ENCODE results near the gene DNAJC11. TPM values are rescaled to one million over a fixed set of nuclear protein-coding genes. Genes with fewer than 3 reads are reported as not detected.
"Not testable (repeated sequence)": the region's sequence is repeated elsewhere in the genome, so short reads cannot be mapped to it uniquely, and the experiment has no call there.

Gene DNAJC11, protein sequence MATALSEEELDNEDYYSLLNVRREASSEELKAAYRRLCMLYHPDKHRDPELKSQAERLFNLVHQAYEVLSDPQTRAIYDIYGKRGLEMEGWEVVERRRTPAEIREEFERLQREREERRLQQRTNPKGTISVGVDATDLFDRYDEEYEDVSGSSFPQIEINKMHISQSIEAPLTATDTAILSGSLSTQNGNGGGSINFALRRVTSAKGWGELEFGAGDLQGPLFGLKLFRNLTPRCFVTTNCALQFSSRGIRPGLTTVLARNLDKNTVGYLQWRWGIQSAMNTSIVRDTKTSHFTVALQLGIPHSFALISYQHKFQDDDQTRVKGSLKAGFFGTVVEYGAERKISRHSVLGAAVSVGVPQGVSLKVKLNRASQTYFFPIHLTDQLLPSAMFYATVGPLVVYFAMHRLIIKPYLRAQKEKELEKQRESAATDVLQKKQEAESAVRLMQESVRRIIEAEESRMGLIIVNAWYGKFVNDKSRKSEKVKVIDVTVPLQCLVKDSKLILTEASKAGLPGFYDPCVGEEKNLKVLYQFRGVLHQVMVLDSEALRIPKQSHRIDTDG
- total RNA-seq (10 to 100 TPM; 40.5 to 41.6 TPM), polyA plus RNA-seq (10 to 100 TPM; 10.5 to 22.9 TPM)

DNA sequence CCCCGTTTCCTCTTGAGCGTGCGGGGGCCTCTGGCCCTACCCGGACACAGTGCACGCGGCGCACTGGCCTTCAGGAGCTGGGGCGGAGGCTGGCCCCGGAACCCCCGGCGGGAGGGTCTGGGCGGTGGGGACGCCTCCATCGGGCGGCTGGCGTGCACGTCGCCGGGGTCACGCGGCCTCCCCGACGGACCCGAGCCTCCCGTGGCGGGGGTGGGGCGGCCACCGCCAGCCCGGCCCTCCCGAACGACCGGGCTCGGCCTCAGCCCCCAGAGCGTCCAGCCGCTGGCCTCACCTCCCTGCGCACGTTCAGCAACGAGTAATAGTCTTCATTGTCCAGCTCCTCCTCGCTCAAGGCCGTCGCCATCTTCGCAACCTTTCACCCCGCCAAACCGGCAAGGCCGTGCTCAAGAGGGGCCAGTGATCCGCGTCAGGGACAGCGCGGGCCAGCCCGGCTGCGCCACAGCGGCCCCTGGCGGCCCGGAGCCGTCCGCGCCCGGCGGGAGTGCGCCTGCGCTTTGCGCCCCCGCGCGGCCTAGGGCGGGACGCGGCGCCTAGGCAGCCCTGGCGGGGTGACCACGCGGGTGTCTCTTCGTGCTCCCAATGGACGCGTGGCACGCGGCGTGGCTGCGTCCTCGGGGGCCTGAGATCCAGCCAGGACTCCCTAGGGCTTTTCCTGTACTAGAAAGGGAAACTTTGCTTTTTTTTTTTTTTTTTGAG, at the start of gene DNAJC11:
Gene DNAJC11 (minus strand): TSS at position 380 of the 717 bp plus-strand sequence. CDS start 16 bp downstream, at position 364.
- Mint-ChIP-seq H3K4me1 (peaks cover 15 to 31% (median 26%) of the 10 kb centered on the region in 4 donors), H3K9me3 (peaks cover 0 to 1% (median 0%) of the 10 kb centered on the region in 8 donors), H3K27me3 (no peaks in the 10 kb centered on the region), H3K4me3 (peak within 1 kb of the TSS; percentile 93 to 97 (median 94)), H3K27ac (peak within 1 kb of the TSS; percentile 85 to 98 (median 96)), H3K36me3 (peaks cover 0 to 8% of the 10 kb centered on the region in 2 donors)
- Histone ChIP-seq H3K4me1 (ENCODE audit: insufficient read depth, low read length) (peaks cover 22% of the 10 kb centered on the region), H3K27me3 (ENCODE audit: insufficient read depth, low read length) (no peaks in the 10 kb centered on the region), H3K9me3 (ENCODE audit: control insufficient read depth in 1 of 2, low read length in 2 of 2) (no peaks in the 10 kb centered on the region), H3K4me3 (ENCODE audit: low read length in 2 of 2) (peak within 1 kb of the TSS; percentile 61 to 81), H3K36me3 (ENCODE audit: insufficient read depth, low read length) (no peaks in the 10 kb centered on the region), H3K27ac (ENCODE audit: low read depth, low read length) (peak within 1 kb of the TSS; percentile 84)
- ChIA-PET CTCF (ENCODE audit: partially characterized antibody) (interaction anchor here (0.6 to 1.5 kb wide), 5 partner anchors 11 to 146 kb away, joined by 3 to 7 read pairs (median 3); partner anchors contain the start of gene CAMTA1), POLR2A (ENCODE audit: partially characterized antibody) (interaction anchor here (0.6 to 1.5 kb wide), 9 partner anchors 16 to 501 kb away, joined by 3 to 5 read pairs (median 3); partner anchors contain the start of genes KLHL21 and NOL9)
- peak; percentile 88 to 96 (median 93) for DNase-seq
- intact Hi-C loops (cut with micrococcal nuclease) = loop anchor here (1.0 to 5.0 kb wide), 3 partner anchors 84 to 1071 kb away; partner anchors contain the start of genes CAMTA1, NOL9, TAS1R1 and VAMP3

DNA sequence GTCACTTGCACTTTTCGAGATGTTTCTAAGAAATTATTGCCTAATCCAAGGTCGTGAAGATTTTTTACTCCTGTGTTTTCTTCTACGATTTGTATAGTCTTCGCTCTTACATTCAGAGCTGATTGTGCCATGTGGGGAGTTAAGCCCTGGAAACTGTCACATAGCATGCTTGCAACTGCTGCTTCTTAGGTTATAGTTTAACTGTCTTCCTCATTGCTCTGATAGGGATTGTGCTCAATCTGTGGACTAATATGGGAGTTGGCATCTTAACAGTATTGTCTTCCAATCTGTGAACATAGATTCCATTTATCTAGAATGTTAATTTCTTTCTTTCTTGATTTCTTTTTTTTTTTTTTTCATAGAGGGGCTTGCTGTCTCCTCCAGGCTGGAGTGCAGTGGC, 48.9 kb upstream of the DNAJC11 start:
- Histone ChIP-seq H3K36me3 (ENCODE audit: insufficient read depth, low read length) (no peaks in the 10 kb centered on the region), H3K9me3 (ENCODE audit: control insufficient read depth in 1 of 2, low read length in 2 of 2) (no peaks in the 10 kb centered on the region), H3K27me3 (ENCODE audit: insufficient read depth, low read length) (no peaks in the 10 kb centered on the region), H3K4me1 (ENCODE audit: insufficient read depth, low read length) (no peaks in the 10 kb centered on the region), H3K4me3 (ENCODE audit: low read length in 2 of 2) (no peak overlapping the region), H3K27ac (ENCODE audit: low read depth, low read length) (no peak overlapping the region)
- H3K9me3 Mint-ChIP-seq = no peaks in the 10 kb centered on the region
- no peak for DNase-seq
- ChIA-PET POLR2A (ENCODE audit: partially characterized antibody) (interaction anchor here (0.7 kb wide), 1 partner anchor 7 kb away, joined by 3 read pairs; no protein-coding TSS in a partner anchor), CTCF (ENCODE audit: partially characterized antibody) (no interaction called here)
- intact Hi-C loops (cut with micrococcal nuclease) = no loop called here
- no peaks in the 10 kb centered on the region for H3K36me3 Mint-ChIP-seq
- no peaks in the 10 kb centered on the region for H3K4me1 Mint-ChIP-seq
- H3K27ac Mint-ChIP-seq = no peak overlapping the region
- H3K27me3 Mint-ChIP-seq = peaks cover 26 to 33% of the 10 kb centered on the region in 2 donors
- no peak overlapping the region for H3K4me3 Mint-ChIP-seq

DNA sequence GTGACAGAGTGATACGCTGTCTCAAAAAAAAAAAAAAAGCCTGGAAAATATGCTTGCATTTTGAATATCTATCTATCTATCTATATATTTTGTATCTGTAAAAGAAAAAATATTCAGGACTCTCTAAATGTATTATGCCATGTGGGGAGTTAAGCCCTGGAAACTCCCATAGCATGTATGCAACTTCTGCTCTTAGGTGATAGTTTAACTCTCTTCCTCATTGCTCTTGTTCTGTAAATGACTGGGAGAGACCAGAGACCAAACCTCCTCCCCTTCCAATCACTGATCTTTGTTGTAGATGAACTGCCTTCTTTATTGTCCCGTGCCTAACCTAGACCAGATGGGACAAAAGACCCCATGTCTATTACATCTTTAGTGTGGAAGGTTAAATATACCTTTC, 46.1 kb upstream of the DNAJC11 start:
- H3K9me3 Mint-ChIP-seq = no peaks in the 10 kb centered on the region
- H3K27ac Mint-ChIP-seq = no peak overlapping the region
- no peak overlapping the region for H3K27ac ChIP-seq (ENCODE audit: low read depth, low read length)
- peaks cover 13 to 26% of the 10 kb centered on the region in 2 donors for H3K27me3 Mint-ChIP-seq
- POLR2A ChIA-PET (ENCODE audit: partially characterized antibody) = no interaction called here
- no peaks in the 10 kb centered on the region for H3K36me3 Mint-ChIP-seq
- no peaks in the 10 kb centered on the region for H3K36me3 ChIP-seq (ENCODE audit: insufficient read depth, low read length)
- no peaks in the 10 kb centered on the region for H3K9me3 ChIP-seq (ENCODE audit: control insufficient read depth in 1 of 2, low read length in 2 of 2)
- CTCF ChIA-PET (ENCODE audit: partially characterized antibody) = no interaction called here
- H3K4me3 ChIP-seq (ENCODE audit: low read length in 2 of 2) = no peak overlapping the region
- no peaks in the 10 kb centered on the region for H3K27me3 ChIP-seq (ENCODE audit: insufficient read depth, low read length)
- H3K4me3 Mint-ChIP-seq = no peak overlapping the region
- H3K4me1 ChIP-seq (ENCODE audit: insufficient read depth, low read length) = no peaks in the 10 kb centered on the region
- DNase-seq = no peak
- intact Hi-C loops (cut with micrococcal nuclease) = no loop called here
- H3K4me1 Mint-ChIP-seq = peaks cover 1 to 11% (median 7%) of the 10 kb centered on the region in 4 donors

DNA sequence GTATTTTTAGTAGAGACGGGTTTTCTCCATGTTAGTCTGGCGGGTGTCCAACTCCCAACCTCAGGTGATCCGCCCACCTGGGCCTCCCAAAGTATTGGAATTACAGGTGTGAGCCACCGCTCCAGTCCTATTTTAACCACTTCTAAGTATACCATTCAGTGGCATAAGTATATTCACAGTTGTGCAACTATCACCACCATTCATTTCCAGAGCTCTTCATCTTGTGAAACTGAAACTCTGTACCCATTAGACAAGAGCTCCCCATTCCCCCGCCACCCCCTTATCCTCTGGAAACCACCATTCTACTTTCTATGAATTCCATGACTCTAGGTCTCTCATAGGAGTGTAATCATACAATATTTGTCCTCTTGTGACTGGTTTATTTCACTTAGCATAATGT, 43.5 kb upstream of the DNAJC11 start:
- H3K36me3 Mint-ChIP-seq = no peaks in the 10 kb centered on the region

GRCh38 chr1:6743189-6744101, 41.8 kb upstream of the DNAJC11 start:
- Histone ChIP-seq H3K4me3 (ENCODE audit: low read length in 2 of 2) (no peak overlapping the region), H3K27me3 (ENCODE audit: insufficient read depth, low read length) (no peaks in the 10 kb centered on the region), H3K4me1 (ENCODE audit: insufficient read depth, low read length) (no peaks in the 10 kb centered on the region), H3K9me3 (ENCODE audit: control insufficient read depth in 1 of 2, low read length in 2 of 2) (no peaks in the 10 kb centered on the region), H3K36me3 (ENCODE audit: insufficient read depth, low read length) (no peaks in the 10 kb centered on the region), H3K27ac (ENCODE audit: low read depth, low read length) (no peak overlapping the region)
- peak; percentile 11 to 52 (median 35) for DNase-seq
- Mint-ChIP-seq H3K4me1 (peaks cover 1 to 11% (median 7%) of the 10 kb centered on the region in 4 donors), H3K27ac (peak overlapping the region in 1 of 7 donors; percentile 73), H3K9me3 (peaks cover 0 to 3% (median 0%) of the 10 kb centered on the region in 8 donors), H3K4me3 (no peak overlapping the region), H3K36me3 (no peaks in the 10 kb centered on the region), H3K27me3 (peaks cover 5 to 11% of the 10 kb centered on the region in 2 donors)
- ChIA-PET POLR2A (ENCODE audit: partially characterized antibody) (interaction anchor here (0.6 to 2.3 kb wide), 3 partner anchors 8 to 142 kb away, joined by 3 to 13 read pairs (median 4); partner anchors contain the start of gene CAMTA1), CTCF (ENCODE audit: partially characterized antibody) (interaction anchor here (0.7 to 0.9 kb wide), 2 partner anchors 7 to 1059 kb away, joined by 3 to 4 read pairs; no protein-coding TSS in a partner anchor)
- intact Hi-C loops (cut with micrococcal nuclease) = loop anchor here (1.0 kb wide), 1 partner anchor 41 kb away; no protein-coding TSS in a partner anchor

More for the DNA sequence above, 43.5 kb upstream of the DNAJC11 start:
- no peaks in the 10 kb centered on the region for H3K36me3 ChIP-seq (ENCODE audit: insufficient read depth, low read length)
- Mint-ChIP-seq H3K4me3 (no peak overlapping the region), H3K27ac (no peak overlapping the region), H3K27me3 (peaks cover 10 to 19% of the 10 kb centered on the region in 2 donors), H3K9me3 (peaks cover 0 to 3% (median 0%) of the 10 kb centered on the region in 8 donors), H3K4me1 (peaks cover 1 to 11% (median 7%) of the 10 kb centered on the region in 4 donors)
- H3K27me3 ChIP-seq (ENCODE audit: insufficient read depth, low read length) = no peaks in the 10 kb centered on the region
- no peaks in the 10 kb centered on the region for H3K4me1 ChIP-seq (ENCODE audit: insufficient read depth, low read length)
- H3K27ac ChIP-seq (ENCODE audit: low read depth, low read length) = no peak overlapping the region
- ChIA-PET CTCF (ENCODE audit: partially characterized antibody) (no interaction called here), POLR2A (ENCODE audit: partially characterized antibody) (no interaction called here)
- DNase-seq = no peak
- intact Hi-C loops (cut with micrococcal nuclease) = no loop called here
- no peak overlapping the region for H3K4me3 ChIP-seq (ENCODE audit: low read length in 2 of 2)
- H3K9me3 ChIP-seq (ENCODE audit: control insufficient read depth in 1 of 2, low read length in 2 of 2) = no peaks in the 10 kb centered on the region

GRCh38 chr1:6742676-6743188, 41.1 kb upstream of the DNAJC11 start:
- H3K9me3 Mint-ChIP-seq; H3K27me3 Mint-ChIP-seq; H3K27me3 ChIP-seq (ENCODE audit: insufficient read depth, low read length); H3K9me3 ChIP-seq (ENCODE audit: control insufficient read depth in 1 of 2, low read length in 2 of 2); H3K36me3 Mint-ChIP-seq; H3K4me1 ChIP-seq (ENCODE audit: insufficient read depth, low read length); H3K4me3 ChIP-seq (ENCODE audit: low read length in 2 of 2); H3K36me3 ChIP-seq (ENCODE audit: insufficient read depth, low read length); H3K27ac ChIP-seq (ENCODE audit: low read depth, low read length); CTCF ChIA-PET (ENCODE audit: partially characterized antibody); H3K4me3 Mint-ChIP-seq: not testable (repeated sequence)
- DNase-seq = peak in 2 of 5 donors; percentile 27 to 28
- peaks cover 1 to 11% (median 7%) of the 10 kb centered on the region in 4 donors for H3K4me1 Mint-ChIP-seq
- intact Hi-C loops (cut with micrococcal nuclease) = loop anchor here (1.0 kb wide), 1 partner anchor 42 kb away; no protein-coding TSS in a partner anchor
- H3K27ac Mint-ChIP-seq = peak overlapping the region in 1 of 7 donors; percentile 73
- POLR2A ChIA-PET (ENCODE audit: partially characterized antibody) = interaction anchor here (1.5 to 2.3 kb wide), 2 partner anchors 42 to 141 kb away, joined by 4 to 13 read pairs; partner anchors contain the start of gene CAMTA1

All from CD4-positive, alpha-beta memory T cell (primary cell).